ENCODE results near the gene BCL7C.
"Not testable (repeated sequence)": the region's sequence is repeated elsewhere in the genome, so short reads cannot be mapped to it uniquely, and the experiment has no call there.

BCL7C gene

GRCh38 chr16:30860729-30861128 is 33.1 kb downstream of the BCL7C start:
- not testable (repeated sequence) for DNase-seq (ENCODE audit: low spot score)

GRCh38 chr16:30858829-30859423 is 35.0 kb downstream of the BCL7C start:
- no peak for DNase-seq (ENCODE audit: low spot score)

- no peak for DNase-seq (ENCODE audit: low spot score)
Observed at GRCh38 chr16:30858111-30858495, 35.8 kb downstream of the BCL7C start.

DNA sequence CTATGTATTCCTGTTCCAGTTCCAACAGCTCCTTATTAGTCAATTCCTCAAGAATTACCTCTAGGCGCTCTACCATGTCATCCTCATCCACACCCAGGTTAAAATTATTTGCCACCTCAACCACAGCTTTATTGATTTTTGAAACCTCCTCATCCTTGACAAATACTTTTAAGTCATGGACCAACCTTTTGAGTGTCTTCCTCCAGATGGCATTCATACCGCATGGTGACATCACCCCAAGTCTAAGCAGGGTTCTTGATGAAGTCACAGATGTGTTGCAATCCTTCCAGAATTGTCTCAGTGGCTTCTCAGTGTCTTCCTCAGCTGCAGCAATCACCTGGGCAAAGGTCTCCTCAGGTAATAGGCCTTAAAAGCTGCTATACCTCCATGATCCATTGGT is 40.1 kb downstream of the BCL7C start:
- no peak for DNase-seq (ENCODE audit: low spot score)

- no peak for DNase-seq (ENCODE audit: low spot score)
Observed at GRCh38 chr16:30850246-30850645, 43.6 kb downstream of the BCL7C start.

DNA sequence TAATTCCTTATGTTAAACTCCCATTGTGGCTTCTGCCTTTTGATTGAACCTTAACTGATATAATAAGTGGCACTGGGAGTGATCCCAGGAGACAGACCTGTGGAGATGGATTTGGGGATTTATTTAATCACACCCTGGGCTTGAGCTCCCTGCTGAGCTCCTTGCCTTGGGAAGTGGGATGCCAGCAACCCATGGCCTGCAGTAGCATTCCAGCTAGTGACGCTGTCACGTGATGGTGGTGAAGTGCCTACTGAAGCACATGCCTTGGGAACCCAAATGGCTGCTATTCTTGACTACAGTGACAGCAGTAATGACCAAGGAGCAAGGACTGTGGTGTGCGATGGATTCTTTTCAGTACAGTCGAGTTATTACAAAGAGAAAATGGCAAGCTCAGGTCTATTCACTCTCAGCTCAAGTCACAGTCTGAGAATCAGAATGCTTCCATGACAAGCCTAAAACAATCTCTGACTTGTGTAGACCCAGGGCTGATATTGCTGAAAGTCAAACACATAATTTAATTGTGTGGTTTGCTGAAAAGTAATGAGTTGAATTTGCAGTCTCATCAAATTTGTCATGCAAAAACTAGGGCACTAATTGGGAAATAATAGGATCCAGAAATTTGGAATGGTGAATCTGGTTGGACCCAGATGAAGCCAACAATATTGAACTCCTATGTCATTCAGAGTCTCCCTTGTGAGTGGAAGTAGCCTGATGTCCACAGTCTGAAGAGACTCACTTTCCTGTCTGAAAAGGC is 47.1 kb downstream of the BCL7C start:
- peak; percentile 76 for DNase-seq (ENCODE audit: low spot score)

DNA sequence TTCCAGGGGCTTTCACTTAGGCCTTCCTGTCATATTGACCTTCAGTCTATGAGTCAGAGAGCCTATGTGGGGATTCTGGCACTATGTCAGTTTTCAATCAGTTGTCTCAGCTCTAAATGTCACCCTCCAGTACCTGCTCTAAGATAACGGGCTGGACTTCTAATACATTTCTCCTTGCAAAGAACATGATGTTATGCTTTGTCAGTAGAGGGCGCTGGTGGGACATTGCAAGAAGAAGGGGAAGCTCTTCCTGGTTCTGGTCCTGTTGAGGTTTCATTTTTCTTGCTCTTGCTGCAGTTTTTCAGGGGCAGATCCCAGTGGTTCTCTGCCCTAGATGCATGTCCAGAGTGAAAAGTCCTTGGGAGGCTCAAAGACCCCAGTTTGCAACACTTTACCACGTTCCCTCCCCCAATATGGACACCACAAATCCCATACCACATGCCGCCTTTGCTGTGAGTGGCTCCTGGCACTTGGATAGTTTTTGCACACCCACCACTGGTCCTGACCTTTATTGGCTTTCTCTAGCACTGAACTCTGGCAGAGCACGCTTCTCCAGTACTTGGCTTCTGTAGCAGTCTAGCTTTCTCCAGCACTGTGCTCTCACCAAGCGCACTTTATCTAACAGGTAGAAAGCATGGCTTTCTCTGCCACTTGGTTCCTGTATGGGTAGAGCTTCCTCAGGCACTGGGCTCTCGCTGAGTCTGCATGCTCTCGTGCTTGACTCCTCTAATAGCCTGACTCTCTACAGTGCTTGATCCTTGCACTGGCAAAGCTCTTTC is 49.0 kb downstream of the BCL7C start:
- peak; percentile 73 for DNase-seq (ENCODE audit: low spot score)

GRCh38 chr16:30844346-30844670 is 49.6 kb downstream of the BCL7C start:
- no peak for DNase-seq (ENCODE audit: low spot score)

DNA sequence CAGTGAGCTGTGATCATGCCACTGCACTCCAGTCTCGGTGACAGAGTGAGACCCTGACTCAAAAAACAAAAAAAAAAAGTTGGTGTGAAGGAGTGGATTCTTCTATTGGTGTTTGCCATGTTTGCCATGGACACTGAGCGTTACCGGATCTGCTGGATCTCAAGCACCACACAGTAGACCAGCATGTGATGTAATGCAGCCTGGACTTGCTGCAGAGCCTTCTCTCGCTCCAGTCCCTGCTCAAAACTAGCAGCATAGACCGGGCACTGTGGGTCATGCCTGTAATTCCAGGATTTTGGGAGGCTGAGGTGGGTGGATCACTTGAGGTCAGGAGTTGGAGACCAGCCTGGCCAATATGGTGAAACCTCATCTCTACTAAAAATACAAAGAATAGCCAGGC is 50.4 kb downstream of the BCL7C start:
- no peak for DNase-seq (ENCODE audit: low spot score)

- no peak for DNase-seq (ENCODE audit: low spot score)
Observed at GRCh38 chr16:30842971-30843370, 50.9 kb downstream of the BCL7C start.

GRCh38 chr16:30841332-30841731 is 52.5 kb downstream of the BCL7C start:
- no peak for DNase-seq (ENCODE audit: low spot score)

DNA sequence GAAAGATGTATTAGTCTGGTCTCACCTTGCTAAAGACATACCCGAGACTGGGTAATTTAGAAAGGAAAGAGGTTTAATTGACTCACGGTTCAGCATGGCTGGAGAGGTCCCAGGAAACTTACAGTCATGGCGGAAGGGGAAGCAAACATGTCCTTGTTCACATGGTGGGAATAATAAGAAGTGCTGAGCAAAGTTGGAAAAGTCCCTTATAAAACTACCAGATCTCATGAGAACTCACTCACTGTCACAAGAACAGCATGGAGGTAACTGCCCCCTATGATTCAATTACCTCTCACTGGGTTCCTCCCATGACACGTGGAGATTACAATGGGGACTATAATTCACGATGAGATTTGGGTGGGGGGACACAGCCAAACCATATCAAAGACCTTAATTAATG is 53.3 kb downstream of the BCL7C start:
- no peak for DNase-seq (ENCODE audit: low spot score)

- DNase-seq (ENCODE audit: low spot score) = no peak
Observed at GRCh38 chr16:30839523-30840227, 54.2 kb downstream of the BCL7C start.

GRCh38 chr16:30838876-30839471 is 54.9 kb downstream of the BCL7C start:
- no peak for DNase-seq (ENCODE audit: low spot score)

DNA sequence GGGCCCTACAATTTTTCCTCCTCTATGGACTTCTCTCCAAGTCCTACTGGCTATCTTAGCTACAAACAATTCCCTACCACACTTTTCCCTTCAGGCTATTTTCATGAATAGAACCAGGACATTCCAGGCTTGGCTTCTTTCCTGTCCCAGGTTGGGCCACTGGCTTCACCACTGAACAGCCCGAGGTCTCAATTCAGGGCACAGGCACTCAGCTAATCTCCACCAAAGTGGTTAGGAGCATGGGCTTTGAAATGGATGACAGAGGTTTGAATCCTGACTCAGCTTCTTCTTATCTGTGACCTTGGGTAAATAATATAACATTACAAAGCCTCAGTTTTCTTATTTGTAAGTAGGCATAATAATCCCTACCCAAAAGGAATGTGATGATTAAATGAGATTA is 56.0 kb downstream of the BCL7C start:
- no peak for DNase-seq (ENCODE audit: low spot score)
